Measurements from ENCODE around the gene CDH23.

Gene CDH23

GRCh38 chr10:71409516-71410104, 12.9 kb downstream of the CDH23 start:
- POLR2A ChIA-PET, result no interaction called here
- CTCF ChIA-PET, result interaction anchor here (1.0 to 1.2 kb wide), 2 partner anchors 23 to 25 kb away, joined by 3 read pairs; no protein-coding TSS in a partner anchor
- TF ChIP-seq CTCF (IDR thresholded peaks at IDR 0.05; ENCODE audit: insufficient read depth, low read length, missing control alignments), result no peak
- H3K4me3 ChIP-seq (ENCODE audit: low read depth, low read length), result no peak overlapping the region
- DNase-seq (ENCODE audit: low read depth, low spot score), result no peak

GRCh38 chr10:71413581-71413980, 16.9 kb downstream of the CDH23 start:
- no peak for TF ChIP-seq CTCF (IDR thresholded peaks at IDR 0.05; ENCODE audit: insufficient read depth, low read length, missing control alignments)
- H3K4me3 ChIP-seq (ENCODE audit: low read depth, low read length), result no peak overlapping the region
- no peak for DNase-seq (ENCODE audit: low read depth, low spot score)
- POLR2A ChIA-PET, result no interaction called here
- CTCF ChIA-PET, result no interaction called here

GRCh38 chr10:71414359-71414758, 17.6 kb downstream of the CDH23 start:
- POLR2A ChIA-PET, result no interaction called here
- no peak for TF ChIP-seq CTCF (IDR thresholded peaks at IDR 0.05; ENCODE audit: insufficient read depth, low read length, missing control alignments)
- H3K4me3 ChIP-seq (ENCODE audit: low read depth, low read length), result no peak overlapping the region
- CTCF ChIA-PET, result no interaction called here
- no peak for DNase-seq (ENCODE audit: low read depth, low spot score)

GRCh38 chr10:71419002-71419540, 22.4 kb downstream of the CDH23 start:
- ChIA-PET CTCF (no interaction called here), POLR2A (no interaction called here)
- no peak for TF ChIP-seq CTCF (IDR thresholded peaks at IDR 0.05; ENCODE audit: insufficient read depth, low read length, missing control alignments)
- H3K4me3 ChIP-seq (ENCODE audit: low read depth, low read length), result no peak overlapping the region
- DNase-seq (ENCODE audit: low read depth, low spot score), result no peak

GRCh38 chr10:71419750-71420149, 23.0 kb downstream of the CDH23 start:
- ChIA-PET POLR2A (no interaction called here), CTCF (no interaction called here)
- no peak overlapping the region for H3K4me3 ChIP-seq (ENCODE audit: low read depth, low read length)
- TF ChIP-seq CTCF (IDR thresholded peaks at IDR 0.05; ENCODE audit: insufficient read depth, low read length, missing control alignments), result no peak
- DNase-seq (ENCODE audit: low read depth, low spot score), result no peak

GRCh38 chr10:71421075-71421434, 24.3 kb downstream of the CDH23 start:
- POLR2A ChIA-PET, result no interaction called here
- no peak for DNase-seq (ENCODE audit: low read depth, low spot score)
- CTCF ChIA-PET, result interaction anchor here (1.4 kb wide), 1 partner anchor 36 kb away, joined by 3 read pairs; no protein-coding TSS in a partner anchor
- TF ChIP-seq CTCF (IDR thresholded peaks at IDR 0.05; ENCODE audit: insufficient read depth, low read length, missing control alignments), result no peak
- no peak overlapping the region for H3K4me3 ChIP-seq (ENCODE audit: low read depth, low read length)
